ENCODE data around the gene TMEM178B. TPM values are rescaled to one million over a fixed set of nuclear protein-coding genes. Genes with fewer than 3 reads are reported as not detected.

The TMEM178B gene
- total and polyA plus RNA-seq, 9 donors, result 0.40 to 1.1 (median 0.58) TPM

DNA sequence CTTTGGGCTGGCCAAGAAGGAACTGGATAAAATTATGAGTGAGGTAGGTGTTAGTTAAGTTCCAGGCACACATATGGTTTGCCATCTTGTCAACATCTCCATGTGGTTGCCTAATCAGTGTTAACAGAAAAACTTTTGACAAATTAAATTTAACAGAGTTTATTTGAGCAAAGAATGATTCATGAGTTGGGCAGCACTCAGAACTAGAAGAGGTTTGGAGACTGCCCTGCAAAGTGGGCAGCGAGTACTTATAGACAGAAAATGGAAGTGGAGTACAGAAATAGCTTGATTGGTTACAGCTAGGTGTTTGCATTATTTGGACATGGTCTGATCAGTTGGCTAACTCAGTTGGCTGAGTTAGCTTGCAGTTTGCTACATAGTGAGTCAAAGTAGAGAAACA, 439.9 kb downstream of the TMEM178B start:
- Histone ChIP-seq H3K27ac (ENCODE audit: low read length) (no peak overlapping the region), H3K4me1 (ENCODE audit: control insufficient read depth, insufficient read depth, low read length) (peaks cover 8% of the 10 kb centered on the region), H3K9me3 (replicated peaks; ENCODE audit: control insufficient read depth, low read depth, low read length) (no peaks in the 10 kb centered on the region), H3K36me3 (ENCODE audit: control insufficient read depth, insufficient read depth, low read length) (no peaks in the 10 kb centered on the region), H3K4me3 (ENCODE audit: low read length) (no peak overlapping the region), H3K27me3 (ENCODE audit: control insufficient read depth, insufficient read depth, low read length) (peaks cover 14% of the 10 kb centered on the region)
- 82% methylated on average over 1 of the region's 1 CpG for WGBS (ENCODE audit: insufficient coverage)
- no peak for DNase-seq

DNA sequence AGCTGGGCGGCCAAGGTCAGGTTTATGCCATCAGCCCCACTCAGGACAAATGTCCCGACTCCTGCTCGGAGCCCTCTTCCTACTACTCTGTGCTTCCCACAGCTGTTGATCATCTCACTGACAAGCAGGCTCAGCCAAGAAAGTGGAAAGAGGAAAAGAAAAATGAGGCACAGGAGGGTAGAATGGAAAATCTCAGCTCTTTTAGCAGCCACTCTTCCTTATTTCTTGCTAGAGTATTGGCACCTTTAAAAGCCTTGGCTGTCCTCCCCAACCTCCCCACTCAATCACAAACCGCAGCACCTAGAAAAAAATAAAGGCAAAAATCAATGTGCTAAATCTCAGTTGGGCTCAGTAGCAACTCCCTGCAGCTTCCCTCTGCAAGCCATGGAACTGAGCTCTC, 442.1 kb downstream of the TMEM178B start:
- peak; percentile 53 for DNase-seq
- Histone ChIP-seq H3K4me3 (ENCODE audit: low read length) (no peak overlapping the region), H3K4me1 (ENCODE audit: control insufficient read depth, insufficient read depth, low read length) (peaks cover 8% of the 10 kb centered on the region), H3K9me3 (replicated peaks; ENCODE audit: control insufficient read depth, low read depth, low read length) (no peaks in the 10 kb centered on the region), H3K27ac (ENCODE audit: low read length) (no peak overlapping the region), H3K27me3 (ENCODE audit: control insufficient read depth, insufficient read depth, low read length) (peaks cover 12% of the 10 kb centered on the region), H3K36me3 (ENCODE audit: control insufficient read depth, insufficient read depth, low read length) (no peaks in the 10 kb centered on the region)
- 59% methylated on average over 2 of the region's 4 CpGs for WGBS (ENCODE audit: insufficient coverage)

DNA sequence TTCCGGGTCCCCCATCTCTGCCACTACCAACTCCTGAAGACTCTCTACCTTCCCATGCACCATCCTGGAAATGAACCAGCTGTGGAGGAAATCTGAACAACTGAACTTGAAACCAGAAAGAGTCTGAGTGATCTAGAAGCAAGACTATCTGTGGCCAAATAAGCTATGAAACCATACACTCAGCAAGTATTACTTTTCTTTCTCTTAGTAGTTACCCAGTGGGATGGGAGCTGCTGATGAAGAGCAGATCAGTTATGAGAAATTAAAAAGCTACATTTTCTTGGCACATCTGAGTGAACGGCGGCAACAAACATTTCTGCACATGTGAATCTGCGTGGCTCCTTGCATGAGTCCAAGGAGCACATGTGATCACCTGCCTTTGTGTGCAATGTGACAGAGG, 445.8 kb downstream of the TMEM178B start:
- no peak for DNase-seq
- Histone ChIP-seq H3K27me3 (ENCODE audit: control insufficient read depth, insufficient read depth, low read length) (peaks cover 2% of the 10 kb centered on the region), H3K27ac (ENCODE audit: low read length) (no peak overlapping the region), H3K4me3 (ENCODE audit: low read length) (no peak overlapping the region), H3K36me3 (ENCODE audit: control insufficient read depth, insufficient read depth, low read length) (no peaks in the 10 kb centered on the region), H3K9me3 (replicated peaks; ENCODE audit: control insufficient read depth, low read depth, low read length) (no peaks in the 10 kb centered on the region), H3K4me1 (ENCODE audit: control insufficient read depth, insufficient read depth, low read length) (no peaks in the 10 kb centered on the region)
- WGBS (ENCODE audit: insufficient coverage), result 60% methylated on average over 2 of the region's 4 CpGs

GRCh38 chr7:141522657-141523342, 448.9 kb downstream of the TMEM178B start:
- H3K27me3 ChIP-seq (ENCODE audit: control insufficient read depth, insufficient read depth, low read length), result peaks cover 2% of the 10 kb centered on the region
- no peak overlapping the region for H3K27ac ChIP-seq (ENCODE audit: low read length)
- no peak overlapping the region for H3K4me3 ChIP-seq (ENCODE audit: low read length)
- no peaks in the 10 kb centered on the region for H3K9me3 ChIP-seq (replicated peaks; ENCODE audit: control insufficient read depth, low read depth, low read length)
- no peak for DNase-seq
- WGBS (ENCODE audit: insufficient coverage), result no CpG with 5 or more reads among the region's 3 CpGs
- H3K36me3 ChIP-seq (ENCODE audit: control insufficient read depth, insufficient read depth, low read length), result no peaks in the 10 kb centered on the region
- H3K4me1 ChIP-seq (ENCODE audit: control insufficient read depth, insufficient read depth, low read length), result no peaks in the 10 kb centered on the region

GRCh38 chr7:141525973-141526514, 452.2 kb downstream of the TMEM178B start:
- no peak for DNase-seq
- no peak overlapping the region for H3K27ac ChIP-seq (ENCODE audit: low read length)
- H3K4me3 ChIP-seq (ENCODE audit: low read length), result no peak overlapping the region
- H3K36me3 ChIP-seq (ENCODE audit: control insufficient read depth, insufficient read depth, low read length), result no peaks in the 10 kb centered on the region
- H3K9me3 ChIP-seq (replicated peaks; ENCODE audit: control insufficient read depth, low read depth, low read length), result no peaks in the 10 kb centered on the region
- H3K27me3 ChIP-seq (ENCODE audit: control insufficient read depth, insufficient read depth, low read length), result peaks cover 2% of the 10 kb centered on the region
- no peaks in the 10 kb centered on the region for H3K4me1 ChIP-seq (ENCODE audit: control insufficient read depth, insufficient read depth, low read length)

DNA sequence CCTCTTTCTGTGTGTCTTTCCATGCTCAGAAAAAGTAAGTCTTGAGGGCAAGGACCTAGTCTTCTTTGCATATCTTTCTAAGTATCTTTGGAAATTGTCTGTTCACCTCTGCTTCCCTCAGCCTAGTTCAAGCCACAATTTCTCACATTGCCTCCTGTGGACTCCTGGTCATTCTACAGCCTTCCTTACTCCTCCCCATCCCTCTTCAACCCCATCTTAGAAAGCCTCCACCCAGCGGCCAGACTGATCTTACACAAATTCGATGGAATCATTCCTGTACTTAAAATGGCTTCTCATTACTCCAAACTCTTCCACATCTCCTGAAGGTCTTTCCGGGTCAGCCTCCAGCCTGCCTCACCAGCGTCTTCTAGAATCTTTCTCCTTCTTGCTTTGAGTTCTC, 453.2 kb downstream of the TMEM178B start:
- 85% methylated on average over 4 of the region's 4 CpGs for WGBS (ENCODE audit: insufficient coverage)

DNA sequence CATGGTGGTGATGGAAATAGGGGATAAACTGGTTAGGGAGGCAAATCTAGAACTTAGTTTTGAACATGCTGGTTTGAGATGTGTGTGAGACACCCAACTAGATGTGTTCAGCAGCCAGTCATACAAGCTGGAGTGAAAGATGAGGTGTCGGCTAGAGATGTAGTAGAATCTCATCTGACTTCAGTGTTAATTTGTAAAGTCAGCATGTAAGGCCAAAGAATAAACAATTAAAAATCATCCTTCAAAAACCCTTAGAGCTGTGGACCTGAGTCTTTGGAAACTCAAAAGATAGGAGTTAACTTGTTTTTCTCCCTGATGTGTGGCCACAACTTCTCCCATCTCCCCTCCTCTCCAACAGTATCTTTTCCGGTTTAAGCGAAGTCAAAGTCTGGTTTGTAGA, 454.5 kb downstream of the TMEM178B start:
- Histone ChIP-seq H3K9me3 (replicated peaks; ENCODE audit: control insufficient read depth, low read depth, low read length) (no peaks in the 10 kb centered on the region), H3K36me3 (ENCODE audit: control insufficient read depth, insufficient read depth, low read length) (no peaks in the 10 kb centered on the region), H3K27me3 (ENCODE audit: control insufficient read depth, insufficient read depth, low read length) (no peaks in the 10 kb centered on the region), H3K4me3 (ENCODE audit: low read length) (no peak overlapping the region), H3K27ac (ENCODE audit: low read length) (no peak overlapping the region), H3K4me1 (ENCODE audit: control insufficient read depth, insufficient read depth, low read length) (no peaks in the 10 kb centered on the region)
- no CpG with 5 or more reads among the region's 3 CpGs for WGBS (ENCODE audit: insufficient coverage)
- no peak for DNase-seq

More for the DNA sequence above, 453.2 kb downstream of the TMEM178B start:
- Histone ChIP-seq H3K4me1 (ENCODE audit: control insufficient read depth, insufficient read depth, low read length) (no peaks in the 10 kb centered on the region), H3K4me3 (ENCODE audit: low read length) (no peak overlapping the region), H3K27ac (ENCODE audit: low read length) (no peak overlapping the region), H3K36me3 (ENCODE audit: control insufficient read depth, insufficient read depth, low read length) (no peaks in the 10 kb centered on the region), H3K27me3 (ENCODE audit: control insufficient read depth, insufficient read depth, low read length) (no peaks in the 10 kb centered on the region), H3K9me3 (replicated peaks; ENCODE audit: control insufficient read depth, low read depth, low read length) (no peaks in the 10 kb centered on the region)
- DNase-seq, result no peak

Other genes with a start within 250 kb of the TMEM178B start
- 19.7 TPM for gene BRAF, start 149.1 kb upstream of the TMEM178B start, total RNA-seq
- 10 to 100 TPM in 1 of 8 donors, 1 to 10 TPM in 7; 9.2 to 12.5 (median 9.5) TPM for gene BRAF, start 149.1 kb upstream of the TMEM178B start, polyA plus RNA-seq (ENCODE audit: insufficient read depth in 1 of 8, insufficient read length in 8 of 8, low replicate concordance in 1 of 8)
- gene MRPS33, start 59.1 kb upstream of the TMEM178B start, total RNA-seq, result 79.5 TPM
- gene MRPS33, start 59.1 kb upstream of the TMEM178B start, polyA plus RNA-seq (ENCODE audit: insufficient read depth in 1 of 8, insufficient read length in 8 of 8, low replicate concordance in 1 of 8), result 10 to 100 TPM; 73.5 to 84.4 (median 78.7) TPM